Right atrium auricular region (tissue), 2 donors: ENCODE measurements around the gene GCA. TPM values are rescaled to one million over a fixed set of nuclear protein-coding genes. Genes with fewer than 3 reads are reported as not detected.

Experiments
- DNase-seq: peaks from one replicate; pipeline ENCODE4 v3.0.0-alpha.2; 2019; ENCODE audit warnings: low spot score
- H3K27ac ChIP-seq, 2 donors: fragments of 200-600 bp; sonication (generic); 1 replicate in 1 of 2; 2 replicates in 1 of 2; pipeline ENCODE4 v1.5.1; 2016 to 2019
- H3K27me3 ChIP-seq, 2 donors: fragments of 200-600 bp; sonication (generic); one replicate each; pipeline versions ENCODE4 v1.5.1 to v1.6.0; 2017 to 2019
- H3K36me3 ChIP-seq: fragments of 200-600 bp; sonication (generic); one replicate; pipeline ENCODE4 v1.5.1; 2016
- H3K4me1 ChIP-seq, 2 donors: fragments of 200-600 bp; sonication (generic); one replicate each; pipeline versions ENCODE4 v1.5.1 to v1.6.0; 2017 to 2019
- H3K4me3 ChIP-seq, 2 donors: fragments of 200-600 bp; sonication (generic); 1 replicate in 1 of 2; 2 replicates in 1 of 2; pipeline ENCODE4 v1.5.1; 2017 to 2019; ENCODE audit warnings: mild to moderate bottlenecking in 1 of 2, moderate library complexity in 1 of 2
- H3K9me3 ChIP-seq, 2 donors: fragments of 200-600 bp; sonication (generic); one replicate each; pipeline ENCODE4 v1.5.1; 2019
- total RNA-seq, 2 donors: library from RNA; depleted of rRNA; stranded (reverse); fragments of >200 nt; gene quantifications; one replicate each; pipeline ENCODE4 v1.1.0, GENCODE V29; 2016
- TF ChIP-seq, protein P1 (sequence below), 2 donors: fragments of 200-600 bp; sonication (generic); IDR thresholded peaks; one replicate each; pipeline ENCODE4 v1.5.1; 2019; ENCODE audit warnings: antibody characterized with exemption in 2 of 2

GCA gene
- total RNA-seq, 2 donors from 2014 or later, result 11.1 to 14.3 TPM

DNA sequence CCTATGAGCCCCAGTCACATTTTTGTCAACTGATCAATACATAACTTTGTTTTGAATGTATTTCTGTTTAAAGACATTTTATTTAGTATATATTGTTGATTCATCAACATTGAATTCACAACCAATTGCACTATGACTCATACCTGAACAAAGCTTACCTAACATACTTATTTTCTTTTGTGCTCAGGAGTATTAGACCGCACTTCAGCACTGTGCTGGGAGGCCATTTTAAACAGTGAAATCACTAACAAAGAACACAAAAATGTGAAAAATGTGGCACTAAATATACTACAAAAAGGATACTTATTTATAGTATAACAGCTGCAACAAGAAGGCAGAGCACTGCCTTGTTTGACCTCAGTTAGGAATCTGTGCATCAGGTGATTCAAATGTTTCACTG, 13.1 kb upstream of the GCA start:
- H3K27ac ChIP-seq, result no peak overlapping the region

DNA sequence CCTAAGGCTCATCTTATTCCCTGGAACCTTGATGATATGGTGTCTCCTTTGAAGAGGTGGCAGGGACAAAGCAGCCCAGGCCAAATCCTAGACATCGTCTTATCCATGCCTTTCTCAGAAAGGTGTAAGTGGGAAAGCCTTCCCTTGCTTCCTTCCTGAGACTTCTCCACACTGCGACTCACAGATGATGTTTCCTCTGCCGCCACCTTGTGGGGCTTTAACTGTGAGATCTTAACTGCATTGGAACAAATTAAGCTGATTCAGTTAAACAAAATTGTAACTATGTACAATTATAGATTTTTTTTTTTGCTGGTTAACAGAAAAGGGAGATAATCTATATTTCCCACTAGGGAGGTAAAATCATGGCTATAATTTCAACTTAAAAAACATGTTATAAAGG, 10.0 kb upstream of the GCA start:
- DNase-seq, result no peak
- TF ChIP-seq, protein P1, sequence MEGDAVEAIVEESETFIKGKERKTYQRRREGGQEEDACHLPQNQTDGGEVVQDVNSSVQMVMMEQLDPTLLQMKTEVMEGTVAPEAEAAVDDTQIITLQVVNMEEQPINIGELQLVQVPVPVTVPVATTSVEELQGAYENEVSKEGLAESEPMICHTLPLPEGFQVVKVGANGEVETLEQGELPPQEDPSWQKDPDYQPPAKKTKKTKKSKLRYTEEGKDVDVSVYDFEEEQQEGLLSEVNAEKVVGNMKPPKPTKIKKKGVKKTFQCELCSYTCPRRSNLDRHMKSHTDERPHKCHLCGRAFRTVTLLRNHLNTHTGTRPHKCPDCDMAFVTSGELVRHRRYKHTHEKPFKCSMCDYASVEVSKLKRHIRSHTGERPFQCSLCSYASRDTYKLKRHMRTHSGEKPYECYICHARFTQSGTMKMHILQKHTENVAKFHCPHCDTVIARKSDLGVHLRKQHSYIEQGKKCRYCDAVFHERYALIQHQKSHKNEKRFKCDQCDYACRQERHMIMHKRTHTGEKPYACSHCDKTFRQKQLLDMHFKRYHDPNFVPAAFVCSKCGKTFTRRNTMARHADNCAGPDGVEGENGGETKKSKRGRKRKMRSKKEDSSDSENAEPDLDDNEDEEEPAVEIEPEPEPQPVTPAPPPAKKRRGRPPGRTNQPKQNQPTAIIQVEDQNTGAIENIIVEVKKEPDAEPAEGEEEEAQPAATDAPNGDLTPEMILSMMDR (IDR thresholded peaks at IDR 0.05), result peak in 1 of 2 donors; percentile 38
- Histone ChIP-seq H3K4me3 (no peak overlapping the region), H3K9me3 (no peaks in the 10 kb centered on the region), H3K27ac (no peak overlapping the region), H3K4me1 (no peaks in the 10 kb centered on the region), H3K27me3 (no peaks in the 10 kb centered on the region), H3K36me3 (no peaks in the 10 kb centered on the region)

More for the DNA sequence above, 13.1 kb upstream of the GCA start:
- H3K36me3 ChIP-seq, result no peaks in the 10 kb centered on the region
- no peaks in the 10 kb centered on the region for H3K27me3 ChIP-seq
- H3K4me3 ChIP-seq, result no peak overlapping the region
- no peaks in the 10 kb centered on the region for H3K4me1 ChIP-seq
- no peaks in the 10 kb centered on the region for H3K9me3 ChIP-seq
- TF ChIP-seq, protein P1 (IDR thresholded peaks at IDR 0.05), result no peak
- no peak for DNase-seq

DNA sequence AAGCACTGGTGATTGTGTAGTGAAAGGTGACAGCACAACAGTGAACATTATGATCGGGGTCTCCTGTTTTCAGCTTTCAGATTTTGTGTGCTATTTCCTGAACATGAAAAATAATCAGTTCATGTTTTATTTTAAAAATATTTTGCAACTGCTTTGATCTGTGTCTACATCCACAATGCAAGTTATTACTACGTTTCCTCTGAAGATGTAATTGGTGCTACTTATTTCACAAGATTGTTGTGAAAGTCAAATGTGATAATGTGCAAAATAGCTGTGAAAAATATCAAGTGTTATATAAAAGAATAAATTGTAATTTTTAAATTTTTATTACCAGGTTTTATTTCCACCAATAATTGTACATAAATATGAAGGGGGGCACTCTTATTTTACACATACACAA, 6.1 kb upstream of the GCA start:
- H3K4me3 ChIP-seq, result no peak overlapping the region
- no peak overlapping the region for H3K27ac ChIP-seq

DNA sequence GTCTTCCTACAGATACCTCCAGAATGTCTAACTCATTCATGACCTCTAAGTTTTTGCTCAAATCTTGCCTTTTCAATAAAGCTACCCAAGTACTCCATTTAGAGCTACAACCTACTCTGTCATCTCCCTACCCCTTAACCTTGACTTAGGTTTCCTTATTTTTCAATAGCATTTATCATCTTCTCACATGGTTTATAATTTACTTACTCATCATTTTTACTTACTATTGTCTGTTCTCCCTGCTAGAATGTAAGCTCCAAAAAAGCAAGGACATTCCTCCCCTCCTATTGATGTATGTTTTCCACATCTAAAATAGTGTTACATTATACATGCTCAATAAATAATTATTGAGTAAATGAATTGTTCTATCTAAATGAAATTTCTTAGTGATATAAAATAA, 3.1 kb upstream of the GCA start:
- Histone ChIP-seq H3K4me1 (peaks cover 0 to 5% of the 10 kb centered on the region in 2 donors), H3K36me3 (no peaks in the 10 kb centered on the region), H3K27me3 (no peaks in the 10 kb centered on the region), H3K4me3 (no peak overlapping the region), H3K9me3 (no peaks in the 10 kb centered on the region), H3K27ac (no peak overlapping the region)
- TF ChIP-seq, protein P1 (IDR thresholded peaks at IDR 0.05), result no peak
- DNase-seq, result no peak

More for the DNA sequence above, 6.1 kb upstream of the GCA start:
- Histone ChIP-seq H3K27me3 (no peaks in the 10 kb centered on the region), H3K4me1 (no peaks in the 10 kb centered on the region), H3K36me3 (no peaks in the 10 kb centered on the region), H3K9me3 (no peaks in the 10 kb centered on the region)
- DNase-seq, result no peak
- TF ChIP-seq, protein P1 (IDR thresholded peaks at IDR 0.05), result no peak

DNA sequence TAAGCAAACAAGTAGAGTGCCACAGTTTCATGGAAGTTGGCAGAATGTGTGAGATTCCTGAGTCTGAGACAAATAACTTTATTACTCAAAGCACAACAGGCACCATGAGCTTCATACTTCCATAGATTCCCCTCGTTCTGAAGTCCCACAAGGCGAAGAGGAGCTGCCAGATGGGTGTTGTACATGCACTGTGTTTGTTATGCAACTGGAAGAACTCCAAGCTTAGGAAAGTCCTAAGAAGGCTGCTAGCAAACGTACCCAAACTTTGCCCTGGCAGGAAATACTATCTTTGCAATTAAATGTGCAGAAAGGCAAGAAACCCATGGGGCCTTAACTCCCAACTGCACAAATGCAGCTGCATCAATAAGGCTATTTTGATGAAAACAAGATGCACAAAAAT, 1.6 kb upstream of the GCA start:
- H3K9me3 ChIP-seq, result no peaks in the 10 kb centered on the region
- H3K27ac ChIP-seq, result no peak overlapping the region
- no peak overlapping the region for H3K4me3 ChIP-seq
- H3K27me3 ChIP-seq, result no peaks in the 10 kb centered on the region
- no peaks in the 10 kb centered on the region for H3K36me3 ChIP-seq
- H3K4me1 ChIP-seq, result peaks cover 0 to 5% of the 10 kb centered on the region in 2 donors
- DNase-seq, result no peak
- TF ChIP-seq, protein P1 (IDR thresholded peaks at IDR 0.05), result no peak

DNA sequence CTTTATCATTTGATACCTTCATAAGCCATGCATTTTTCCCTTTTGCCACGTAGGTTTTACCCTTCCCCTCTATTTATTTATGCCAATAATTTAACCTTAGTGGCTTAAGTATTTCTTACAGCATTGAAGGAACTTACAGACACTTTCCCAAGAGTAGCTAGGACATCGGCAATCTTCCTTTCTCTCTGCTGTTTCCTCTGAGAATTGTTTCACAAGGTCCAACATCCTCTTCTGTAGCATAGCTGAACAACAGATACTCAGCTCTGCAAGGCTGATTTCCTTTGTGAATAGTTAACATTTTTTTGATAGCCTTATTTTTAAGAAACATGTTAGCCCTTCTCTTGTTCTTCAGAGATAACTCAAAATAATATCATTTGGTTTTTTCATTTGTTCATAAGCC, 1.1 kb upstream of the GCA start:
- Histone ChIP-seq H3K27ac (no peak overlapping the region), H3K9me3 (no peaks in the 10 kb centered on the region), H3K4me1 (peaks cover 0 to 5% of the 10 kb centered on the region in 2 donors), H3K27me3 (no peaks in the 10 kb centered on the region), H3K4me3 (no peak overlapping the region), H3K36me3 (no peaks in the 10 kb centered on the region)
- DNase-seq, result no peak
- TF ChIP-seq, protein P1 (IDR thresholded peaks at IDR 0.05), result no peak
